B cell (primary cell): Measurements from ENCODE around the gene NDUFAF2.

Source experiments
- CTCF ChIP-seq: fragments of 200-600 bp; IDR thresholded peaks from one replicate; pipeline ENCODE4 v1.8.0; 2022; ENCODE audit warnings: antibody characterized with exemption, mild to moderate bottlenecking
- EZH2 ChIP-seq: IDR thresholded peaks from 2 replicates; pipeline ENCODE4 v1.6.1; 2012; ENCODE audit warnings: borderline replicate concordance, low read depth, mild to moderate bottlenecking, moderate library complexity, low read length; ENCODE audit not compliant: insufficient read depth, poor library complexity, severe bottlenecking

DNA sequence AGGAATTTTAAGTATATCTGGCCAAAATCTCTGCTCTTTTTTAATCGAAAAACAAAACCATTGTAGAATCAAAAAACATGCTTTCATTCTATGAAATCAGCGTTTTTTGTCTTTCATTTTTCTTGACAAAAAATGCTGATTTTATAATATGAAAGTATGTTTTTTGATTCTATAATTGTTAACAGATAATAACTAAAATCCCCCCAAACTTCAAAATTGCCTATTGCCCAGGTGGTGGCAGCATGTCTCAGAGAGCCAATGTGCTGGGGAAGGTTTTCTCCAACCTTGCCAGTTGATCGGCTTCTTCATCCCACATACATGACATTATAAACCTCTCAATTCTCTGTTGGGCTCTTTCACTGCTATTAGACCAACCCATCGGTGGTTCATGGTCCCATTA, 222.4 kb downstream of the NDUFAF2 start:
- TF ChIP-seq CTCF (no peak), EZH2 (no peak)
